HCT116 (cell line): ENCODE results near the gene ARL15.

Experiments
- CBX3 ChIP-seq: IDR thresholded peaks from 2 replicates; pipeline ENCODE4 v1.6.1; 2012; ENCODE audit warnings: low read depth
- EZH2 ChIP-seq: fragments of 200-600 bp; sonication (generic); IDR thresholded peaks from 2 replicates; pipeline ENCODE4 v1.6.1; 2017; ENCODE audit warnings: antibody characterized with exemption, mixed run types
- JUND ChIP-seq: IDR thresholded peaks from 2 replicates; pipeline ENCODE4 v1.6.1; 2012
- POLR2A ChIP-seq: IDR thresholded peaks from 2 replicates; pipeline ENCODE4 v1.7.0; 2011; ENCODE audit warnings: borderline replicate concordance; ENCODE audit not compliant: insufficient read depth, insufficient read length; ENCODE audit errors: extremely low read depth
- POLR2AphosphoS5 ChIP-seq: IDR thresholded peaks from 2 replicates; pipeline ENCODE4 v1.6.1; 2011; ENCODE audit warnings: mild to moderate bottlenecking, low read depth, low read length, moderate library complexity
- SP1 ChIP-seq: IDR thresholded peaks from 2 replicates; pipeline ENCODE4 v1.6.1; 2012; ENCODE audit warnings: low read depth
- TCF7L2 ChIP-seq: IDR thresholded peaks from 2 replicates; pipeline ENCODE4 v1.7.0; 2011; ENCODE audit warnings: borderline replicate concordance, inconsistent platforms; ENCODE audit not compliant: insufficient read depth, insufficient read length; ENCODE audit errors: extremely low read depth
- TF ChIP-seq, protein P1 (sequence below), 3 experiments: fragments of 200-600 bp in 1 of 3; sonication (generic) in 1 of 3; IDR thresholded peaks in 2 of 3; conservative IDR thresholded peaks in 1 of 3; 2 replicates each; pipeline ENCODE4 v1.5.1; 2012 to 2017; ENCODE audit warnings: low read depth in 2 of 3, low read length in 2 of 3, antibody characterized with exemption in 1 of 3, borderline replicate concordance in 1 of 3, control low read depth in 1 of 3, mild to moderate bottlenecking in 1 of 3, mixed read lengths in 1 of 3, mixed run types in 1 of 3, moderate library complexity in 1 of 3; ENCODE audit not compliant: insufficient read depth in 1 of 3
- TF ChIP-seq, protein P2 (sequence below): IDR thresholded peaks from 2 replicates; pipeline ENCODE4 v1.6.1; 2012
- TF ChIP-seq, protein P3 (sequence below): IDR thresholded peaks from 2 replicates; pipeline ENCODE4 v1.6.1; 2012

DNA sequence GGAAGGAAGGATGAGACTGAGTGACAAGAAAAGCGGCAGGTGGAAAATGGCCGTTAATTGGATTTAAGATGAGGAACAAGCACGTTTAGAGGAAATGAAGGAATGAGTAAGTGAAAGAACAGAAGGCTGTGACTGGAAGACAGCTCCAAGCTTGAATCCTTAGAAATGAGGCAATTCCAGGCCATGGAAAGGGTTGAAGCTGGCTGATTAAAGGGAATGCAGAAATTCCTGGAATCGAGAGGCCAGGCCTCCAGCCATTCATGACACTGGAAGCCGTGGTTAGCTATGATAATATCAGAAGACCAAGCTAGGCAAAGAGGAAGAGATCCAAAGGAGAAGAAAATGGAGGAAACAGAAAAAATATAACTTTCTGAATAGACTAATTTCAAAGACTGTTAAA lies 84.2 kb downstream of the ARL15 start:
- TF ChIP-seq, protein P1, sequence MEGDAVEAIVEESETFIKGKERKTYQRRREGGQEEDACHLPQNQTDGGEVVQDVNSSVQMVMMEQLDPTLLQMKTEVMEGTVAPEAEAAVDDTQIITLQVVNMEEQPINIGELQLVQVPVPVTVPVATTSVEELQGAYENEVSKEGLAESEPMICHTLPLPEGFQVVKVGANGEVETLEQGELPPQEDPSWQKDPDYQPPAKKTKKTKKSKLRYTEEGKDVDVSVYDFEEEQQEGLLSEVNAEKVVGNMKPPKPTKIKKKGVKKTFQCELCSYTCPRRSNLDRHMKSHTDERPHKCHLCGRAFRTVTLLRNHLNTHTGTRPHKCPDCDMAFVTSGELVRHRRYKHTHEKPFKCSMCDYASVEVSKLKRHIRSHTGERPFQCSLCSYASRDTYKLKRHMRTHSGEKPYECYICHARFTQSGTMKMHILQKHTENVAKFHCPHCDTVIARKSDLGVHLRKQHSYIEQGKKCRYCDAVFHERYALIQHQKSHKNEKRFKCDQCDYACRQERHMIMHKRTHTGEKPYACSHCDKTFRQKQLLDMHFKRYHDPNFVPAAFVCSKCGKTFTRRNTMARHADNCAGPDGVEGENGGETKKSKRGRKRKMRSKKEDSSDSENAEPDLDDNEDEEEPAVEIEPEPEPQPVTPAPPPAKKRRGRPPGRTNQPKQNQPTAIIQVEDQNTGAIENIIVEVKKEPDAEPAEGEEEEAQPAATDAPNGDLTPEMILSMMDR (IDR thresholded peaks at IDR 0.05 in 2 of 3, conservative IDR thresholded peaks at IDR 0.05 in 1 of 3; ENCODE audit: borderline replicate concordance in 1 of 3, insufficient read depth in 1 of 3, low read depth in 2 of 3, low read length in 2 of 3) = no peak
- TF ChIP-seq POLR2A = no peak
- TF ChIP-seq, protein P2, sequence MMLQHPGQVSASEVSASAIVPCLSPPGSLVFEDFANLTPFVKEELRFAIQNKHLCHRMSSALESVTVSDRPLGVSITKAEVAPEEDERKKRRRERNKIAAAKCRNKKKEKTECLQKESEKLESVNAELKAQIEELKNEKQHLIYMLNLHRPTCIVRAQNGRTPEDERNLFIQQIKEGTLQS = no peak
- TF ChIP-seq TCF7L2 = no peak
- TF ChIP-seq EZH2 = no peak
- TF ChIP-seq JUND = no peak
- no peak for TF ChIP-seq CBX3
- TF ChIP-seq POLR2AphosphoS5 = no peak
- TF ChIP-seq, protein P3, sequence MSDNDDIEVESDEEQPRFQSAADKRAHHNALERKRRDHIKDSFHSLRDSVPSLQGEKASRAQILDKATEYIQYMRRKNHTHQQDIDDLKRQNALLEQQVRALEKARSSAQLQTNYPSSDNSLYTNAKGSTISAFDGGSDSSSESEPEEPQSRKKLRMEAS = no peak
- no peak for TF ChIP-seq SP1
